Measurements from ENCODE around the gene SLC37A2.
"Not testable (repeated sequence)": the region's sequence is repeated elsewhere in the genome, so short reads cannot be mapped to it uniquely, and the experiment has no call there.

Gene SLC37A2

DNA sequence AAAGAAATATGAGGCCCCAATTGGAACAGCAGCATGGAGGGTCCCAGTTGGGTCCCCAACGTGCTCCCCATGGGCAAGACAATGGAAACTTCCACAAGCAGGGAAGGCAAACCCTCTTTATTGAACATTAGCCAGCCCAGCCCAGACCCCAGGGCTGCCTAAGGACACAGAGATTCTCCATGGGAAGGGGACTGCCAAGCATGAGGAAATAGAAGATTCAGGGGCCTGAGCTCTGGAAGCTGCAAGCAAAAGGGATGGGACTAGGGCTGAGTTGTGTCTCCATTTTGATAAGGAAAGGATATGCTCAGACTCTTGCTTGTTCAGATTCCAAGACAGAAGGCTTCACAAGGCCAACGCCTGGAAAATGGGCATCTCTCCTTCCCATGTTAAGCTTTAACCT is 25.0 kb downstream of the SLC37A2 start:
- TF ChIP-seq, protein P1, sequence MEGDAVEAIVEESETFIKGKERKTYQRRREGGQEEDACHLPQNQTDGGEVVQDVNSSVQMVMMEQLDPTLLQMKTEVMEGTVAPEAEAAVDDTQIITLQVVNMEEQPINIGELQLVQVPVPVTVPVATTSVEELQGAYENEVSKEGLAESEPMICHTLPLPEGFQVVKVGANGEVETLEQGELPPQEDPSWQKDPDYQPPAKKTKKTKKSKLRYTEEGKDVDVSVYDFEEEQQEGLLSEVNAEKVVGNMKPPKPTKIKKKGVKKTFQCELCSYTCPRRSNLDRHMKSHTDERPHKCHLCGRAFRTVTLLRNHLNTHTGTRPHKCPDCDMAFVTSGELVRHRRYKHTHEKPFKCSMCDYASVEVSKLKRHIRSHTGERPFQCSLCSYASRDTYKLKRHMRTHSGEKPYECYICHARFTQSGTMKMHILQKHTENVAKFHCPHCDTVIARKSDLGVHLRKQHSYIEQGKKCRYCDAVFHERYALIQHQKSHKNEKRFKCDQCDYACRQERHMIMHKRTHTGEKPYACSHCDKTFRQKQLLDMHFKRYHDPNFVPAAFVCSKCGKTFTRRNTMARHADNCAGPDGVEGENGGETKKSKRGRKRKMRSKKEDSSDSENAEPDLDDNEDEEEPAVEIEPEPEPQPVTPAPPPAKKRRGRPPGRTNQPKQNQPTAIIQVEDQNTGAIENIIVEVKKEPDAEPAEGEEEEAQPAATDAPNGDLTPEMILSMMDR (conservative IDR thresholded peaks at IDR 0.05; ENCODE audit: control insufficient read depth, insufficient read depth, low read depth, low read length), result no peak
- DNase-seq (ENCODE audit: low read depth), result no peak
- no peak overlapping the region for H3K4me3 ChIP-seq (ENCODE audit: control insufficient read depth, low read depth, low read length)

DNA sequence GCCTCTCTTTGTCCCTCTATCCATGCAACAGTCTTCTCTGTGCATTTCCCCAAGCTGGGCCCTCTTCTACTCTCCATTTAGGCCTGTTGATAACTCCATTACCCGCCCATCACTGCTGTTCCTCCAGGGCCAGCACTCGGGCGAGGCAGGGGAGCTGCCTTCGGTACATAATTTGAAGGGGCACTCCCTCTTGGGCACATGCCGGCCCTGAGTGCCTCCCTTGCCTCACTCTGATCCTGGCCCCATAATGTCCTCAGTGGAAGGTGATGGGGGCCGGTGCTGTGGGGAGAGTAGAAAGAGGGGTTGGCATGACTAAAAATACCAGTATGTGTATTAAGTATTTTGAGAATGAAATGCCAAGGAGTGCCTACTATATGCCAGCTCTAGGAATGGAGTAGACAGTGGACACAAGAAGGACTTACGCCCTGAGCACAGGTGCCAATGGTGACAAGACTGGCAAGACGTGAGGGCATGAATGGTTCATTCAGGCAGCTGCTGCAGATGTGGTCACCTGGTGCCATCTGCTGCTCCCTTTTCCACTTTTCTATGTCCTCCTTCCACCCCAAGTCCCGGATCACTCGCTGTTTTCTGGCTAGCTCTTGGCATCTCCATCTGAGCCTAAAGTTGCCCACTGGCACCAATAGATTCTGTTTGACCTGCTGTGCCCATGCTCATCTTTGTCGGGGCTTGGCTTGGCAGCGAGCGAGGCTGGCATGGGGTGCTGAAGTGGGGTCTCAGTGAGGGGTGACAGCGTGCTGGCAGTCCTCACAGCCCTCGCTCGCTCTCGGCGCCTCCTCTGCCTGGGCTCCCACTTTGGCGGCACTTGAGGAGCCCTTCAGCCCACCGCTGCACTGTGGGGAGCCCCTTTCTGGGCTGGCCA is 25.7 kb downstream of the SLC37A2 start:
- TF ChIP-seq, protein P1 (conservative IDR thresholded peaks at IDR 0.05; ENCODE audit: control insufficient read depth, insufficient read depth, low read depth, low read length), result no peak
- no peak for DNase-seq (ENCODE audit: low read depth)

DNA sequence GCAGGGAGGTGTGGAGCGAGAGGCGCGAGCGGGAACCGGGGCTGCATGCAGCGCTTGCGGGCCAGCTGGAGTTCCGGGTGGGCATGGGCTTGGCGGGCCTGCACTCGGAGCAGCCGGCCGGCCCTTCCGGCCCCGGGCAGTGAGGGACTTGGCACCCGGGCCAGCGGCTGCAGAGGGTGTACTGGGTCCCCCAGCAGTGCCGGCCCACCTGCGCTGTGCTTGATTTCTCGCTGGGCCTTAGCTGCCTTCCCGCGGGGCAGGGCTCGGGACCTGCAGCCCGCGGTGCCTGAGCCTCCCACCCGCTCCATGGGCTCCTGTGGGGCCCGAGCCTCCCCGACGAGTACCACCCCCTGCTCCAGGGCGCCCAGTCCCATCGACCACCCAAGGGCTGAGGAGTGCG is 26.4 kb downstream of the SLC37A2 start:
- DNase-seq (ENCODE audit: low read depth), result not testable (repeated sequence)

More for the DNA sequence above, 25.7 kb downstream of the SLC37A2 start:
- H3K4me3 ChIP-seq (ENCODE audit: control insufficient read depth, low read depth, low read length), result no peak overlapping the region

DNA sequence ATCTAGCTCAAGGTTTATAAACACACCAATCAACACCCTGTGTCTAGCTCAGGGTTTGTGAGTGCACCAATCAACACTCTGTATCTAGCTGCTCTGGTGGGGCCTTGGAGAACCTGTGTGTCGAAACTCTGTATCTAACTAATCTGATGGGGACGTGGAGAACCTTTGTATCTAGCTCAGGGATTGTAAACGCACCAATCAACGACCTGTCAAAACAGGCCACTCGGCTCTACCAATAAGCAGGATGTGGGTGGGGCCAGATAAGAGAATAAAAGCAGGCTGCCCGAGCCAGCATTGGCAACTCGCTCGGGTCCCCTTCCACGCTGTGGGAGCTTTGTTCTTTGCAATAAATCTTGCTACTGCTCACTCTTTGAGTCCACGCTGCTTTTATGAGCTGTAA is 27.0 kb downstream of the SLC37A2 start:
- not testable (repeated sequence) for H3K4me3 ChIP-seq (ENCODE audit: control insufficient read depth, low read depth, low read length); DNase-seq (ENCODE audit: low read depth)

More for the DNA sequence above, 26.4 kb downstream of the SLC37A2 start:
- not testable (repeated sequence) for H3K4me3 ChIP-seq (ENCODE audit: control insufficient read depth, low read depth, low read length)

DNA sequence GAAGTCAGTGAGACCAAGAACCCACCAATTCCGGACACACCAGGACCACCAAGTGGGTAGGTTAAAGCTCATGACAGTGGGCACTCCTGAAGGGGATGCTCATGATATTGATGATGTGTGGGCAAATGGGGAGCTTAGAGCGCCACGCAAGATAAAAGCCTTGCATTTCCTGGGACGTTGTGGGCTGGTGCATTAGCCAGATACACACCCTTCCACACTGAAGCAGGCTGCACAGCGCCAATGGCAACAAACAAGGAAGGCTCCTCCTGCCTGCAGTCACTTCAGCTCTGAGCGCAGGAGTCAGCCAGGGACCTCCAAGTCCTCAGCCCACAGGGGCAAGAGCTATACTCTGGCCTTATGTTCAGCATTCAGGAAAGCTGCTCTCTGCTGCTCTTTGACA is 27.7 kb downstream of the SLC37A2 start:
- no peak overlapping the region for H3K4me3 ChIP-seq (ENCODE audit: control insufficient read depth, low read depth, low read length)
- TF ChIP-seq, protein P1 (conservative IDR thresholded peaks at IDR 0.05; ENCODE audit: control insufficient read depth, insufficient read depth, low read depth, low read length), result no peak
- no peak for DNase-seq (ENCODE audit: low read depth)

DNA sequence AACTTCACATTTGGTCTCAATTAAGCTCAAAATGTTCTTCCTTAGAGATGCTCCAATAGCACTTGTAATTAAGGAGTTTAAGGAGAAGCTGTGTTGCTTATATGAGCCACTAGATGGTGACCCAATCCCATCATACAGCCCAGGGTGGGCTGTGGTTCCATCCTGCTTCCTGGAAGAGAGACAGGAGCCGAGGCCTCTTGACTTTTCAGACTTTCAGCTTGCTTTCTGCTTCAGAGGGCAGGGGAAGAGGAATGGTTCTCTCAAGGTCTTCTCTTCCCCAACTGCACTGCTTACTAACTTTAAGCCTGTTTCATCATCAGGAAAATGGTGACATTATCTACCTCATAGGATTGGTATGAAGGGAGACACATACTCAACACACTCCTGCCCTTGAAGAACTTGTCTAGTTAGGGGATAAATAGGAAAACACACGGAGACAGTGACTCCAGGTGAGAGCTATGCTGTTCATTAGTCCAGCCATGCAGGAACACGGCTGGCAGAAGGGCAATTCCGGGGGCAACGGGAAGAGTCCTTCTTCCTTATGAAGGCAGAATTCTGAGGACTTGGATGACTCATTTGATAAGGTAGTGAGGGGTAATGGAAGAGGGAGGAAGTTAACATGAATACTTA is 28.3 kb downstream of the SLC37A2 start:
- peak; percentile 67 for DNase-seq (ENCODE audit: low read depth)
- no peak overlapping the region for H3K4me3 ChIP-seq (ENCODE audit: control insufficient read depth, low read depth, low read length)
- TF ChIP-seq, protein P1 (conservative IDR thresholded peaks at IDR 0.05; ENCODE audit: control insufficient read depth, insufficient read depth, low read depth, low read length), result peak; percentile 62

DNA sequence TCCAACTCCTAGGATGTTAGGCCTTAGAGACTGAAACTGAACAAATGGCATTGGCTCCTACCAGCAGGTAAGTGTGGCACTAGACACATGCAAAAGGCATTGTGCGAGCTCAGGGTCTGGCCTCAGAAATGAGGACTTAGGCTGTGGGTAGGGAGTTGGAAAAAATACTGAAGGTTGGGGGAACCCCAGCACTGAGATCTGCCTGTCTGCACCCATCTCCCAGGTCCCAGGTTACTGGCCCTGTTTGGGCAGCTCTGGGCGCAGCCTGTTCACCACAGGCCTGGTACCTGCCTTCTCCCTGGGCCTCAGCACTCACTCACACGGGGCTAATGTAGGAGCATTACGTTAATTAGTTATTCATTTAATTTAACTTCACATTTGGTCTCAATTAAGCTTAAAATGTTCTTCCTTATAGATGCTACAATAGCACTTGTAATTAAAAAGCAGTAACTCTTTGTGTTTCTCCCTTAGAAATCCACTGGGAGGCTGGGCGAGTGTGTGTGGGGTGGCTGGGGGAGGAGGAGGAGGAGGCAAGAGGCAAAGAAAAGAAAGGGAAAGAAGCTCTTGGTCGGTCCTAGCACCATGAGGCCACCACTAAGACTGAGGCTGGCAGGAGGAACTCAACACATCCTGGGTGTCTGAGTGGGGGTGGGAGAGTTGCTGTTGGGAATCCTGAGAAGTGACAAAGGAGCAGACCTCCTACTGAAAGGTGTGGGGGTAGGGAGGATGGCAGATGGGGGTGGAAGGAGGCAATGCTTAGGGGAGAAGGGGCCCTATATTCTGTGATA is 29.0 kb downstream of the SLC37A2 start:
- H3K4me3 ChIP-seq (ENCODE audit: control insufficient read depth, low read depth, low read length), result no peak overlapping the region
- DNase-seq (ENCODE audit: low read depth), result no peak
- TF ChIP-seq, protein P1 (conservative IDR thresholded peaks at IDR 0.05; ENCODE audit: control insufficient read depth, insufficient read depth, low read depth, low read length), result no peak
